K562 (cell line): ENCODE measurements around the gene CNR2. TPM values are rescaled to one million over a fixed set of nuclear protein-coding genes. Genes with fewer than 3 reads are reported as not detected.
A peak's percentile ranks its signal among the peaks of the same experiment; 100 is the strongest.

Source experiments
- CBX3 ChIP-seq, 2 experiments: IDR thresholded peaks; 1 replicate in 1 of 2; 2 replicates in 1 of 2; pipeline ENCODE4 v1.6.1; 2012; ENCODE audit warnings: inconsistent platforms in 2 of 2, low read length in 2 of 2, borderline replicate concordance in 1 of 2, control low read depth in 1 of 2
- E2F3 ChIP-seq: fragments of 250-450 bp; sonication (Bioruptor Pico); IDR thresholded peaks from 2 replicates; pipeline ENCODE4 v1.4.0; 2020; ENCODE audit warnings: mild to moderate bottlenecking
- KHSRP ChIP-seq: fragments of 450-650 bp; IDR thresholded peaks from 2 replicates; pipeline ENCODE4 v1.6.1; 2017
- MCM2 ChIP-seq: fragments of 450-650 bp; IDR thresholded peaks from 2 replicates; pipeline ENCODE4 v1.6.1; 2017; ENCODE audit warnings: low read depth, mild to moderate bottlenecking
- NCOA4 ChIP-seq: fragments of 450-650 bp; IDR thresholded peaks from 2 replicates; pipeline ENCODE4 v1.6.1; 2018; ENCODE audit warnings: mild to moderate bottlenecking; ENCODE audit not compliant: partially characterized antibody
- RUNX1 ChIP-seq: sonication (generic); IDR thresholded peaks from 2 replicates; pipeline ENCODE4 v1.6.1; 2016; ENCODE audit warnings: antibody characterized with exemption, low read depth
- SIRT6 ChIP-seq: IDR thresholded peaks from one replicate; pipeline ENCODE4 v1.6.1; 2012; ENCODE audit warnings: low read depth, mild to moderate bottlenecking, control low read depth, inconsistent platforms, low read length, moderate library complexity
- ZNF263 ChIP-seq: sonication (generic); formaldehyde crosslinking; IDR thresholded peaks from 2 replicates; pipeline ENCODE4 v1.8.0; 2022; ENCODE audit warnings: mild to moderate bottlenecking, missing genetic modification reagents, borderline replicate concordance
- ZNF696 ChIP-seq: fragments of 250-450 bp; sonication (Bioruptor Pico); conservative IDR thresholded peaks from 2 replicates; pipeline ENCODE4 v1.4.0; 2020; ENCODE audit warnings: mild to moderate bottlenecking, moderate library complexity
- polyA plus RNA-seq, 8 experiments: library from polyadenylated mRNA; depleted of rRNA in 4 of 8; stranded (reverse) in 5 of 8; unstranded in 3 of 8; fragments of >200 nt; fragmentation: Nextera tagmentation in 2 of 8; fragmentation: Illumina TruSeq in 1 of 8; extraction: Ambion mirVana in 2 of 8; extraction: Trizol in 1 of 8; gene quantifications; 2 replicates each; pipeline versions ENCODE4 v1.2.1 to v1.2.3, GENCODE V29; 2011 to 2014; ENCODE audit warnings: inconsistent platforms in 1 of 8, missing spikeins in 1 of 8
- total RNA-seq, 7 experiments: library from RNA; depleted of rRNA in 6 of 7; stranded (reverse); fragments of >200 nt in 6 of 7; fragmentation: Illumina TruSeq in 2 of 7; extraction: Trizol in 2 of 7; gene quantifications; 2 replicates each; pipeline versions ENCODE4 v1.2.1 to v1.2.3, GENCODE V29; 2011 to 2021; ENCODE audit warnings: low replicate concordance in 1 of 7
- TF ChIP-seq, protein P1 (sequence below), 2 experiments: IDR thresholded peaks; 2 replicates each; pipeline ENCODE4 v1.6.1; 2011; ENCODE audit warnings: borderline replicate concordance in 1 of 2, control low read depth in 1 of 2, low read depth in 1 of 2, low read length in 1 of 2, mild to moderate bottlenecking in 1 of 2, mixed read lengths in 1 of 2, moderate library complexity in 1 of 2; ENCODE audit not compliant: insufficient read depth in 1 of 2, insufficient read length in 1 of 2, poor library complexity in 1 of 2, severe bottlenecking in 1 of 2; ENCODE audit errors: extremely low read depth in 1 of 2
- TF ChIP-seq, protein P2 (sequence below): fragments of 450-650 bp; IDR thresholded peaks from 2 replicates; pipeline ENCODE4 v1.6.1; 2018; ENCODE audit not compliant: partially characterized antibody
- TF ChIP-seq, protein P3 (sequence below): sonication (generic); formaldehyde crosslinking; IDR thresholded peaks from 2 replicates; pipeline ENCODE4 v1.8.1; 2023; ENCODE audit warnings: missing genetic modification reagents, mild to moderate bottlenecking, borderline replicate concordance
- TF ChIP-seq, protein P4 (sequence below): sonication (generic); formaldehyde crosslinking; IDR thresholded peaks from 2 replicates; pipeline ENCODE4 v1.8.0; 2023; ENCODE audit warnings: mild to moderate bottlenecking, missing genetic modification reagents

CNR2 gene
- total and polyA plus RNA-seq, 9 of the 15 experiments (the other 6 are each of a cell fraction or from before 2014, with no cell fraction given) = not detected

DNA sequence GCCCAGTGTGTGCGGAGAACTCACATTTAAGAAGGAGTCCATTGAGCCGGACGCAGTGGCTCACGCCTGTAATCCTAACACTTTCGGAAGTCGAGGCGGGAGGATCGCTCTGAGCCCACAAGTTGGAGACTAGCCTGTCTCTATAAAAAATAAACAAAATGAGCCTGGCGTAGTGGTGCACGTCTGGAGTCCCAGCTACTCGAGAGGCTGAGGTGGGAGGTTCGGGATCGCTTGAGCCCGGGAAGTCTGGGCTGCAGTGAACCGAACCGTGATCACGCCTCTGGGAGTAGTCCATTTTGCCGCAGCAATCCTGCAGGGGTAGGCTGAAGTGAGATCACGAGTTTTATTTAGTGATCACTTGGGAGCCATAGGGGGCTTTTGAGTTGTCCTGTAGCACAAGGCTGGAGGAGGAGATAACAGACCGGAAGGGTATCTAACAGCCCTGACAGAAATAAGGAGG lies 44.6 kb downstream of the CNR2 start (continued):
- TF ChIP-seq CBX3 (IDR thresholded peaks at IDR 0.05; ENCODE audit: borderline replicate concordance in 1 of 2, low read length in 2 of 2) (peak in 1 of 2 experiments; percentile 30; a peak in 1 of 3 replicates), RUNX1 (peak; percentile 15; the same call in 1 of the 2 replicates), KHSRP (no peak), E2F3 (CRISPR knock-in tag) (no peak), ZNF263 (no peak), SIRT6 (no peak), ZNF696 (CRISPR knock-in tag) (no peak), MCM2 (no peak), NCOA4 (no peak)
- TF ChIP-seq, protein P1, sequence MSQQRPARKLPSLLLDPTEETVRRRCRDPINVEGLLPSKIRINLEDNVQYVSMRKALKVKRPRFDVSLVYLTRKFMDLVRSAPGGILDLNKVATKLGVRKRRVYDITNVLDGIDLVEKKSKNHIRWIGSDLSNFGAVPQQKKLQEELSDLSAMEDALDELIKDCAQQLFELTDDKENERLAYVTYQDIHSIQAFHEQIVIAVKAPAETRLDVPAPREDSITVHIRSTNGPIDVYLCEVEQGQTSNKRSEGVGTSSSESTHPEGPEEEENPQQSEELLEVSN (IDR thresholded peaks at IDR 0.05; ENCODE audit: borderline replicate concordance in 1 of 2, extremely low read depth in 1 of 2, insufficient read depth in 1 of 2, insufficient read length in 1 of 2, low read depth in 1 of 2, low read length in 1 of 2, poor library complexity in 1 of 2, severe bottlenecking in 1 of 2) = no peak
- TF ChIP-seq, protein P2, sequence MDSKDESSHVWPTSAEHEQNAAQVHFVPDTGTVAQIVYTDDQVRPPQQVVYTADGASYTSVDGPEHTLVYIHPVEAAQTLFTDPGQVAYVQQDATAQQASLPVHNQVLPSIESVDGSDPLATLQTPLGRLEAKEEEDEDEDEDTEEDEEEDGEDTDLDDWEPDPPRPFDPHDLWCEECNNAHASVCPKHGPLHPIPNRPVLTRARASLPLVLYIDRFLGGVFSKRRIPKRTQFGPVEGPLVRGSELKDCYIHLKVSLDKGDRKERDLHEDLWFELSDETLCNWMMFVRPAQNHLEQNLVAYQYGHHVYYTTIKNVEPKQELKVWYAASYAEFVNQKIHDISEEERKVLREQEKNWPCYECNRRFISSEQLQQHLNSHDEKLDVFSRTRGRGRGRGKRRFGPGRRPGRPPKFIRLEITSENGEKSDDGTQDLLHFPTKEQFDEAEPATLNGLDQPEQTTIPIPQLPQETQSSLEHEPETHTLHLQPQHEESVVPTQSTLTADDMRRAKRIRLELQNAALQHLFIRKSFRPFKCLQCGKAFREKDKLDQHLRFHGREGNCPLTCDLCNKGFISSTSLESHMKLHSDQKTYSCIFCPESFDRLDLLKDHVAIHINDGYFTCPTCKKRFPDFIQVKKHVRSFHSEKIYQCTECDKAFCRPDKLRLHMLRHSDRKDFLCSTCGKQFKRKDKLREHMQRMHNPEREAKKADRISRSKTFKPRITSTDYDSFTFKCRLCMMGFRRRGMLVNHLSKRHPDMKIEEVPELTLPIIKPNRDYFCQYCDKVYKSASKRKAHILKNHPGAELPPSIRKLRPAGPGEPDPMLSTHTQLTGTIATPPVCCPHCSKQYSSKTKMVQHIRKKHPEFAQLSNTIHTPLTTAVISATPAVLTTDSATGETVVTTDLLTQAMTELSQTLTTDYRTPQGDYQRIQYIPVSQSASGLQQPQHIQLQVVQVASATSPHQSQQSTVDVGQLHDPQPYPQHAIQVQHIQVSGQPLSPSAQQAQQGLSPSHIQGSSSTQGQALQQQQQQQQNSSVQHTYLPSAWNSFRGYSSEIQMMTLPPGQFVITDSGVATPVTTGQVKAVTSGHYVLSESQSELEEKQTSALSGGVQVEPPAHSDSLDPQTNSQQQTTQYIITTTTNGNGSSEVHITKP = peak; percentile 63
- TF ChIP-seq, protein P3, sequence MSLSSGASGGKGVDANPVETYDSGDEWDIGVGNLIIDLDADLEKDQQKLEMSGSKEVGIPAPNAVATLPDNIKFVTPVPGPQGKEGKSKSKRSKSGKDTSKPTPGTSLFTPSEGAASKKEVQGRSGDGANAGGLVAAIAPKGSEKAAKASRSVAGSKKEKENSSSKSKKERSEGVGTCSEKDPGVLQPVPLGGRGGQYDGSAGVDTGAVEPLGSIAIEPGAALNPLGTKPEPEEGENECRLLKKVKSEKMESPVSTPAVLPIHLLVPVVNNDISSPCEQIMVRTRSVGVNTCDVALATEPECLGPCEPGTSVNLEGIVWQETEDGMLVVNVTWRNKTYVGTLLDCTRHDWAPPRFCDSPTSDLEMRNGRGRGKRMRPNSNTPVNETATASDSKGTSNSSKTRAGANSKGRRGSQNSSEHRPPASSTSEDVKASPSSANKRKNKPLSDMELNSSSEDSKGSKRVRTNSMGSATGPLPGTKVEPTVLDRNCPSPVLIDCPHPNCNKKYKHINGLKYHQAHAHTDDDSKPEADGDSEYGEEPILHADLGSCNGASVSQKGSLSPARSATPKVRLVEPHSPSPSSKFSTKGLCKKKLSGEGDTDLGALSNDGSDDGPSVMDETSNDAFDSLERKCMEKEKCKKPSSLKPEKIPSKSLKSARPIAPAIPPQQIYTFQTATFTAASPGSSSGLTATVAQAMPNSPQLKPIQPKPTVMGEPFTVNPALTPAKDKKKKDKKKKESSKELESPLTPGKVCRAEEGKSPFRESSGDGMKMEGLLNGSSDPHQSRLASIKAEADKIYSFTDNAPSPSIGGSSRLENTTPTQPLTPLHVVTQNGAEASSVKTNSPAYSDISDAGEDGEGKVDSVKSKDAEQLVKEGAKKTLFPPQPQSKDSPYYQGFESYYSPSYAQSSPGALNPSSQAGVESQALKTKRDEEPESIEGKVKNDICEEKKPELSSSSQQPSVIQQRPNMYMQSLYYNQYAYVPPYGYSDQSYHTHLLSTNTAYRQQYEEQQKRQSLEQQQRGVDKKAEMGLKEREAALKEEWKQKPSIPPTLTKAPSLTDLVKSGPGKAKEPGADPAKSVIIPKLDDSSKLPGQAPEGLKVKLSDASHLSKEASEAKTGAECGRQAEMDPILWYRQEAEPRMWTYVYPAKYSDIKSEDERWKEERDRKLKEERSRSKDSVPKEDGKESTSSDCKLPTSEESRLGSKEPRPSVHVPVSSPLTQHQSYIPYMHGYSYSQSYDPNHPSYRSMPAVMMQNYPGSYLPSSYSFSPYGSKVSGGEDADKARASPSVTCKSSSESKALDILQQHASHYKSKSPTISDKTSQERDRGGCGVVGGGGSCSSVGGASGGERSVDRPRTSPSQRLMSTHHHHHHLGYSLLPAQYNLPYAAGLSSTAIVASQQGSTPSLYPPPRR (CRISPR knock-in tag) = no peak
- TF ChIP-seq, protein P4, sequence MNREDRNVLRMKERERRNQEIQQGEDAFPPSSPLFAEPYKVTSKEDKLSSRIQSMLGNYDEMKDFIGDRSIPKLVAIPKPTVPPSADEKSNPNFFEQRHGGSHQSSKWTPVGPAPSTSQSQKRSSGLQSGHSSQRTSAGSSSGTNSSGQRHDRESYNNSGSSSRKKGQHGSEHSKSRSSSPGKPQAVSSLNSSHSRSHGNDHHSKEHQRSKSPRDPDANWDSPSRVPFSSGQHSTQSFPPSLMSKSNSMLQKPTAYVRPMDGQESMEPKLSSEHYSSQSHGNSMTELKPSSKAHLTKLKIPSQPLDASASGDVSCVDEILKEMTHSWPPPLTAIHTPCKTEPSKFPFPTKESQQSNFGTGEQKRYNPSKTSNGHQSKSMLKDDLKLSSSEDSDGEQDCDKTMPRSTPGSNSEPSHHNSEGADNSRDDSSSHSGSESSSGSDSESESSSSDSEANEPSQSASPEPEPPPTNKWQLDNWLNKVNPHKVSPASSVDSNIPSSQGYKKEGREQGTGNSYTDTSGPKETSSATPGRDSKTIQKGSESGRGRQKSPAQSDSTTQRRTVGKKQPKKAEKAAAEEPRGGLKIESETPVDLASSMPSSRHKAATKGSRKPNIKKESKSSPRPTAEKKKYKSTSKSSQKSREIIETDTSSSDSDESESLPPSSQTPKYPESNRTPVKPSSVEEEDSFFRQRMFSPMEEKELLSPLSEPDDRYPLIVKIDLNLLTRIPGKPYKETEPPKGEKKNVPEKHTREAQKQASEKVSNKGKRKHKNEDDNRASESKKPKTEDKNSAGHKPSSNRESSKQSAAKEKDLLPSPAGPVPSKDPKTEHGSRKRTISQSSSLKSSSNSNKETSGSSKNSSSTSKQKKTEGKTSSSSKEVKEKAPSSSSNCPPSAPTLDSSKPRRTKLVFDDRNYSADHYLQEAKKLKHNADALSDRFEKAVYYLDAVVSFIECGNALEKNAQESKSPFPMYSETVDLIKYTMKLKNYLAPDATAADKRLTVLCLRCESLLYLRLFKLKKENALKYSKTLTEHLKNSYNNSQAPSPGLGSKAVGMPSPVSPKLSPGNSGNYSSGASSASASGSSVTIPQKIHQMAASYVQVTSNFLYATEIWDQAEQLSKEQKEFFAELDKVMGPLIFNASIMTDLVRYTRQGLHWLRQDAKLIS = no peak
